ENCODE measurements around the gene BUB1B. TPM values are rescaled to one million over a fixed set of nuclear protein-coding genes. Genes with fewer than 3 reads are reported as not detected.

Gene BUB1B
- total and polyA plus RNA-seq, 9 of the 15 experiments (the other 6 are each of a cell fraction or from before 2014, with no cell fraction given) = 28.7 to 113 (median 82.2) TPM

DNA sequence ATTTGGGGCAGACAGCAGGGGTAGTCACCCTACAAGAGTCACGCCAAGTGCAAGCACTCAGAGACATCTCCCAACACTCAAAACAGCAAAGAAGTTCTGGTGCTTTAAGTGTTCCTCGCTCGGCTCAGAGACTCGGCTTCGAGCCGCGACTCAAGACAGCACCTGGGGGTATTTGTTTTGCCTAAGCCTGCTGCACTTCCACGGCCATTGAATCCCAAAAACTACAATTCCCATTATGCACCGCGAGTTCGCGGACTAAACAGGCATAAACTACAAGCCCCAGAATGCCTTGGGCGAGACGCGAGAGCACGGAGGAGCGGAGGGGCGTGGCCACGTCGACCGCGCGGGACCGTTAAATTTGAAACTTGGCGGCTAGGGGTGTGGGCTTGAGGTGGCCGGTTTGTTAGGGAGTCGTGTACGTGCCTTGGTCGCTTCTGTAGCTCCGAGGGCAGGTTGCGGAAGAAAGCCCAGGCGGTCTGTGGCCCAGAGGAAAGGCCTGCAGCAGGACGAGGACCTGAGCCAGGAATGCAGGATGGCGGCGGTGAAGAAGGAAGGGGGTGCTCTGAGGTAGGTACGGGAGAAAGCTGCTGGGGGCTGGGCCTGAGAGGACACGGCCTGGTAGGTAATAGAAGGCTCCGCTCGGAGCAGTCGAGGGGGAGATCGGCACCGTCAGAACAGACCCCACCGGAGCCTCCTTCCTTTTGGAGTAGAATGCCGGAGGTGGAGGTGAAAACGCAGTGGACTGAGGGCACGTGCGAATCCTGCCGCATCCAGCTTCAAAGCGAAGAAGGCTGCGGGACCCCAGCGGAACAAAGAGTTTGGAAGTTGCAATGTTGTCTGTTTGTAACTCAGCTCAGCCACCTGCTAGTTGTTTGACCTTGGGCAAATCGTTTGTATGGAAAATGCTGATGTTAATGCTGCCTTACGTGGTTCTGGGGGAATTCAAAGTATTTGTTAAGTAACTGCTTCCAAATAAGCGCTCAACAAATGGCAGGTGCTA lies at the start of gene BUB1B (continued):
- peak; percentile 49 for TF ChIP-seq FOXJ2 (tag; IDR thresholded peaks at IDR 0.05)
- TF ChIP-seq KAT7 (CRISPR knock-in tag; IDR thresholded peaks at IDR 0.05; ENCODE audit: borderline replicate concordance) = 0 out of 2 replicates have a peak, but pooled peaks have one; percentile 76
- TF ChIP-seq, protein P1, sequence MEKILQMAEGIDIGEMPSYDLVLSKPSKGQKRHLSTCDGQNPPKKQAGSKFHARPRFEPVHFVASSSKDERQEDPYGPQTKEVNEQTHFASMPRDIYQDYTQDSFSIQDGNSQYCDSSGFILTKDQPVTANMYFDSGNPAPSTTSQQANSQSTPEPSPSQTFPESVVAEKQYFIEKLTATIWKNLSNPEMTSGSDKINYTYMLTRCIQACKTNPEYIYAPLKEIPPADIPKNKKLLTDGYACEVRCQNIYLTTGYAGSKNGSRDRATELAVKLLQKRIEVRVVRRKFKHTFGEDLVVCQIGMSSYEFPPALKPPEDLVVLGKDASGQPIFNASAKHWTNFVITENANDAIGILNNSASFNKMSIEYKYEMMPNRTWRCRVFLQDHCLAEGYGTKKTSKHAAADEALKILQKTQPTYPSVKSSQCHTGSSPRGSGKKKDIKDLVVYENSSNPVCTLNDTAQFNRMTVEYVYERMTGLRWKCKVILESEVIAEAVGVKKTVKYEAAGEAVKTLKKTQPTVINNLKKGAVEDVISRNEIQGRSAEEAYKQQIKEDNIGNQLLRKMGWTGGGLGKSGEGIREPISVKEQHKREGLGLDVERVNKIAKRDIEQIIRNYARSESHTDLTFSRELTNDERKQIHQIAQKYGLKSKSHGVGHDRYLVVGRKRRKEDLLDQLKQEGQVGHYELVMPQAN (IDR thresholded peaks at IDR 0.05; ENCODE audit: borderline replicate concordance) = peak; percentile 98
- TF ChIP-seq, protein P2, sequence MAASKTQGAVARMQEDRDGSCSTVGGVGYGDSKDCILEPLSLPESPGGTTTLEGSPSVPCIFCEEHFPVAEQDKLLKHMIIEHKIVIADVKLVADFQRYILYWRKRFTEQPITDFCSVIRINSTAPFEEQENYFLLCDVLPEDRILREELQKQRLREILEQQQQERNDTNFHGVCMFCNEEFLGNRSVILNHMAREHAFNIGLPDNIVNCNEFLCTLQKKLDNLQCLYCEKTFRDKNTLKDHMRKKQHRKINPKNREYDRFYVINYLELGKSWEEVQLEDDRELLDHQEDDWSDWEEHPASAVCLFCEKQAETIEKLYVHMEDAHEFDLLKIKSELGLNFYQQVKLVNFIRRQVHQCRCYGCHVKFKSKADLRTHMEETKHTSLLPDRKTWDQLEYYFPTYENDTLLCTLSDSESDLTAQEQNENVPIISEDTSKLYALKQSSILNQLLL (CRISPR knock-in tag; IDR thresholded peaks at IDR 0.05; ENCODE audit: borderline replicate concordance) = no peak
- TF ChIP-seq ZNF274 (IDR thresholded peaks at IDR 0.05; ENCODE audit: borderline replicate concordance, low read depth, low read length) = no peak
- TF ChIP-seq MAFF (IDR thresholded peaks at IDR 0.05; ENCODE audit: low read length) = no peak
- peak; percentile 87 for TF ChIP-seq MYC (IDR thresholded peaks at IDR 0.05; ENCODE audit: low read depth, low read length)
- 0 out of 2 replicates have a peak, but pooled peaks have one; percentile 21 for TF ChIP-seq MYC (CRISPR knock-in tag; IDR thresholded peaks at IDR 0.05; ENCODE audit: borderline replicate concordance, low read depth)
- TF ChIP-seq ZNF133 (CRISPR knock-in tag; IDR thresholded peaks at IDR 0.05) = no peak
- no peak for TF ChIP-seq ZNF174 (CRISPR knock-in tag; IDR thresholded peaks at IDR 0.05)
- TF ChIP-seq TRIM24 (IDR thresholded peaks at IDR 0.05) = peak; percentile 19 to 40; a peak in 2 of 4 replicates
- TF ChIP-seq, protein P3, sequence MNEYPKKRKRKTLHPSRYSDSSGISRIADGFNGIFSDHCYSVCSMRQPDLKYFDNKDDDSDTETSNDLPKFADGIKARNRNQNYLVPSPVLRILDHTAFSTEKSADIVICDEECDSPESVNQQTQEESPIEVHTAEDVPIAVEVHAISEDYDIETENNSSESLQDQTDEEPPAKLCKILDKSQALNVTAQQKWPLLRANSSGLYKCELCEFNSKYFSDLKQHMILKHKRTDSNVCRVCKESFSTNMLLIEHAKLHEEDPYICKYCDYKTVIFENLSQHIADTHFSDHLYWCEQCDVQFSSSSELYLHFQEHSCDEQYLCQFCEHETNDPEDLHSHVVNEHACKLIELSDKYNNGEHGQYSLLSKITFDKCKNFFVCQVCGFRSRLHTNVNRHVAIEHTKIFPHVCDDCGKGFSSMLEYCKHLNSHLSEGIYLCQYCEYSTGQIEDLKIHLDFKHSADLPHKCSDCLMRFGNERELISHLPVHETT (CRISPR knock-in tag; conservative IDR thresholded peaks at IDR 0.05 in 1 of 2, IDR thresholded peaks at IDR 0.05 in 1 of 2) = peak in 1 of 2 experiments; percentile 41; a peak in 1 of 4 replicates
- peak; percentile 62 for TF ChIP-seq POLR2AphosphoS5 (IDR thresholded peaks at IDR 0.05; ENCODE audit: control insufficient read depth, insufficient read depth, low read depth, low read length)

Data from K562 (cell line).